Measurements from ENCODE around the gene MAP4K3.

GRCh38 chr2:39375917-39376316 lies 61.2 kb downstream of the MAP4K3 start:
- TF ChIP-seq, protein P1, sequence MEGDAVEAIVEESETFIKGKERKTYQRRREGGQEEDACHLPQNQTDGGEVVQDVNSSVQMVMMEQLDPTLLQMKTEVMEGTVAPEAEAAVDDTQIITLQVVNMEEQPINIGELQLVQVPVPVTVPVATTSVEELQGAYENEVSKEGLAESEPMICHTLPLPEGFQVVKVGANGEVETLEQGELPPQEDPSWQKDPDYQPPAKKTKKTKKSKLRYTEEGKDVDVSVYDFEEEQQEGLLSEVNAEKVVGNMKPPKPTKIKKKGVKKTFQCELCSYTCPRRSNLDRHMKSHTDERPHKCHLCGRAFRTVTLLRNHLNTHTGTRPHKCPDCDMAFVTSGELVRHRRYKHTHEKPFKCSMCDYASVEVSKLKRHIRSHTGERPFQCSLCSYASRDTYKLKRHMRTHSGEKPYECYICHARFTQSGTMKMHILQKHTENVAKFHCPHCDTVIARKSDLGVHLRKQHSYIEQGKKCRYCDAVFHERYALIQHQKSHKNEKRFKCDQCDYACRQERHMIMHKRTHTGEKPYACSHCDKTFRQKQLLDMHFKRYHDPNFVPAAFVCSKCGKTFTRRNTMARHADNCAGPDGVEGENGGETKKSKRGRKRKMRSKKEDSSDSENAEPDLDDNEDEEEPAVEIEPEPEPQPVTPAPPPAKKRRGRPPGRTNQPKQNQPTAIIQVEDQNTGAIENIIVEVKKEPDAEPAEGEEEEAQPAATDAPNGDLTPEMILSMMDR (IDR thresholded peaks at IDR 0.05): no peak
- no peak for TF ChIP-seq POLR2A (IDR thresholded peaks at IDR 0.05)

Data from breast epithelium (tissue), 3 donors.